Spleen (tissue), 11 donors: ENCODE results near the gene CXorf65. TPM values are rescaled to one million over a fixed set of nuclear protein-coding genes. Genes with fewer than 3 reads are reported as not detected.

Source experiments
- DNase-seq: peaks from one replicate; pipeline ENCODE4 v3.0.0-alpha.2; 2020
- H3K27ac ChIP-seq, 8 donors: fragments of 200-600 bp; sonication (generic) in 7 of 8; 1 replicate in 4 of 8; 2 replicates in 4 of 8; pipeline versions ENCODE4 v1.5.0 to v1.8.0; 2016 to 2021; ENCODE audit warnings: inconsistent platforms in 4 of 8, mild to moderate bottlenecking in 4 of 8, moderate library complexity in 1 of 8
- H3K27me3 ChIP-seq, 7 donors: fragments of 200-600 bp; sonication (generic) in 6 of 7; replicated peaks in 1 of 7; 1 replicate in 4 of 7; 2 replicates in 3 of 7; pipeline versions ENCODE4 v1.5.0 to v1.8.0; 2016 to 2021; ENCODE audit warnings: inconsistent platforms in 3 of 7, mild to moderate bottlenecking in 1 of 7
- H3K36me3 ChIP-seq, 6 donors: fragments of 200-600 bp; sonication (generic) in 5 of 6; 1 replicate in 4 of 6; 2 replicates in 2 of 6; pipeline versions ENCODE4 v1.5.0 to v1.8.0; 2016 to 2021; ENCODE audit warnings: inconsistent platforms in 2 of 6
- H3K4me1 ChIP-seq, 6 donors: fragments of 200-600 bp; sonication (generic) in 5 of 6; 1 replicate in 3 of 6; 2 replicates in 3 of 6; pipeline versions ENCODE4 v1.5.0 to v1.8.0; 2016 to 2021; ENCODE audit warnings: inconsistent platforms in 3 of 6
- H3K4me3 ChIP-seq, 8 donors: fragments of 200-600 bp; sonication (generic) in 7 of 8; 1 replicate in 4 of 8; 2 replicates in 4 of 8; pipeline versions ENCODE4 v1.5.0 to v1.8.0; 2016 to 2021; ENCODE audit warnings: inconsistent platforms in 4 of 8, mild to moderate bottlenecking in 4 of 8, moderate library complexity in 2 of 8
- H3K9me3 ChIP-seq, 8 donors: fragments of 200-600 bp; sonication (generic) in 7 of 8; 1 replicate in 4 of 8; 2 replicates in 4 of 8; pipeline versions ENCODE4 v1.5.0 to v1.8.0; 2016 to 2021; ENCODE audit warnings: inconsistent platforms in 4 of 8
- CTCF ChIP-seq, 11 experiments: fragments of 200-600 bp in 7 of 11; fragments of 450-650 bp in 4 of 11; sonication (generic) in 4 of 11; IDR thresholded peaks in 8 of 11; conservative IDR thresholded peaks in 3 of 11; 1 replicate in 7 of 11; 2 replicates in 4 of 11; pipeline versions ENCODE4 v1.4.0 to v1.8.0; 2016 to 2021; ENCODE audit warnings: antibody characterized with exemption in 11 of 11, inconsistent platforms in 4 of 11, mild to moderate bottlenecking in 1 of 11
- POLR2A ChIP-seq, 3 donors: fragments of 450-650 bp; IDR thresholded peaks; one replicate each; pipeline ENCODE4 v1.5.1; 2017; ENCODE audit warnings: antibody characterized with exemption in 3 of 3, mild to moderate bottlenecking in 1 of 3
- POLR2AphosphoS5 ChIP-seq, 3 donors: sonication (generic); formaldehyde crosslinking; IDR thresholded peaks; one replicate each; pipeline ENCODE4 v1.5.1; 2017; ENCODE audit warnings: antibody characterized with exemption in 3 of 3
- WGBS, 5 donors: extraction: QIAGEN DNeasy Blood & Tissue Kit in 3 of 5; methylation state at CpG; one replicate each; pipeline versions ENCODE4 v1.1.5 to v1.1.7; 2013 to 2018; 5-methylcytosine and 5-hydroxymethylcytosine counted together
- intact Hi-C: fragments of 100-400 bp; cut with DNase I; formaldehyde crosslinking; loops from one replicate; pipeline ENCODE4 v1.15.0; 2023; ENCODE audit warnings: low total_unique reads
- polyA plus RNA-seq, 3 donors: library from polyadenylated mRNA; stranded (reverse); fragments of 200-250 nt; gene quantifications; one replicate each; pipeline ENCODE4 v1.2.1, GENCODE V29; 2013
- small RNA-seq, 4 donors: library from RNA; depleted of rRNA; stranded (forward); fragments of <200 nt; gene quantifications; one replicate each; pipeline ENCODE3, GENCODE V24; 2016
- total RNA-seq, 7 donors: library from RNA; depleted of rRNA in 3 of 7; stranded (reverse); fragments of >200 nt in 3 of 7; fragmentation: NEBNext Ultra II Directional in 4 of 7; extraction: Animal tissue kit (Norgen Biotek cat#: 25700) in 4 of 7; gene quantifications; one replicate each; pipeline versions ENCODE4 v1.1.0 to v1.2.1, GENCODE V29; 2016 to 2021
- donor health status: healthy with polysubstance abuse.
- donor health status: DM: no; HTN: no; CAD: no; lungs with moderate emphysema.
- donor health status: DM: no; HTN: no; CAD: no.
- donor health status: Bipolar disorder and iron deficiency.
- donor health status: healthy.
- donor health status: DM: no; HTN: no; CAD: no.
- donor health status: DM: yes; HTN: yes; CAD: no.

CXorf65 gene
- total and polyA plus RNA-seq, 10 donors: 1.7 to 27.2 (median 7.1) TPM

GRCh38 chrX:71057848-71058530 lies 48.6 kb downstream of the CXorf65 start:
- Histone ChIP-seq H3K9me3 (no peaks in the 10 kb centered on the region), H3K27me3 (no peaks in the 10 kb centered on the region), H3K4me1 (peaks cover 0 to 30% (median 3%) of the 10 kb centered on the region in 6 donors), H3K4me3 (no peak overlapping the region), H3K36me3 (peaks cover 0 to 48% (median 18%) of the 10 kb centered on the region in 6 donors), H3K27ac (peak overlapping the region in 3 of 8 donors; percentile 4 to 45 (median 23))
- TF ChIP-seq POLR2AphosphoS5 (IDR thresholded peaks at IDR 0.05): no peak
- no peak for TF ChIP-seq POLR2A (IDR thresholded peaks at IDR 0.05)
- no peak for TF ChIP-seq CTCF (IDR thresholded peaks at IDR 0.05 in 8 of 11, conservative IDR thresholded peaks at IDR 0.05 in 3 of 11)
- 57 to 81% (median 72%) methylated on average over 3 of the region's 3 CpGs for WGBS, 5 donors
- no peak for DNase-seq
- intact Hi-C loops: no loop called here

- no peak for TF ChIP-seq POLR2AphosphoS5 (IDR thresholded peaks at IDR 0.05)
- no peak for TF ChIP-seq POLR2A (IDR thresholded peaks at IDR 0.05)
- no peak for TF ChIP-seq CTCF (IDR thresholded peaks at IDR 0.05 in 8 of 11, conservative IDR thresholded peaks at IDR 0.05 in 3 of 11)
- peaks cover 0 to 30% (median 3%) of the 10 kb centered on the region in 6 donors for H3K4me1 ChIP-seq
- H3K36me3 ChIP-seq: peaks cover 0 to 37% (median 15%) of the 10 kb centered on the region in 6 donors
- intact Hi-C loops: no loop called here
- peak overlapping the region in 1 of 8 donors; percentile 45 for H3K27ac ChIP-seq
- H3K27me3 ChIP-seq: no peaks in the 10 kb centered on the region
- no peak for DNase-seq
- no peak overlapping the region for H3K4me3 ChIP-seq
- H3K9me3 ChIP-seq: no peaks in the 10 kb centered on the region
Observed at GRCh38 chrX:71056867-71057266, 49.7 kb downstream of the CXorf65 start.

Small RNAs within 50 kb of the gene (small RNA-seq; reads per million reads assigned to genes)
- 0 reads per million in 4 donors for gene CXorf65

Other genes starting within 250 kb of the CXorf65 start
- gene TEX11, start 198.0 kb downstream of the CXorf65 start, total RNA-seq: 1 to 10 TPM in 3 of 7 donors, under 1 TPM in 4; 0.25 to 1.9 (median 0.98) TPM
- under 1 TPM; 0.06 to 0.32 (median 0.20) TPM for gene TEX11, start 198.0 kb downstream of the CXorf65 start, polyA plus RNA-seq
- gene SLC7A3, start 175.6 kb downstream of the CXorf65 start, total RNA-seq: not detected
- under 1 TPM in 1 of 3 donors, not detected in 2; 0.06 TPM for gene SLC7A3, start 175.6 kb downstream of the CXorf65 start, polyA plus RNA-seq
- gene SNX12, start 38.4 kb downstream of the CXorf65 start, total RNA-seq: 10 to 100 TPM; 37.1 to 47.6 (median 41.0) TPM
- gene SNX12, start 38.4 kb downstream of the CXorf65 start, polyA plus RNA-seq: 10 to 100 TPM; 11.7 to 28.7 (median 14.0) TPM
- gene FOXO4, start 10.9 kb downstream of the CXorf65 start, total RNA-seq: 10 to 100 TPM; 19.1 to 50.9 (median 32.9) TPM
- gene FOXO4, start 10.9 kb downstream of the CXorf65 start, polyA plus RNA-seq: 10 to 100 TPM in 1 of 3 donors, 1 to 10 TPM in 2; 5.1 to 12.9 (median 5.8) TPM
- 100 to 1,000 TPM in 6 of 7 donors, 10 to 100 TPM in 1; 92.6 to 174 (median 127) TPM for gene IL2RG, start 4.8 kb upstream of the CXorf65 start, total RNA-seq
- 100 to 1,000 TPM in 2 of 3 donors, 10 to 100 TPM in 1; 89.8 to 155 (median 122) TPM for gene IL2RG, start 4.8 kb upstream of the CXorf65 start, polyA plus RNA-seq
- 100 to 1,000 TPM in 3 of 7 donors, 10 to 100 TPM in 4; 90.0 to 151 (median 98.7) TPM for gene MED12, start 11.9 kb upstream of the CXorf65 start, total RNA-seq
- 10 to 100 TPM in 1 of 3 donors, 1 to 10 TPM in 2; 5.2 to 15.6 (median 5.3) TPM for gene MED12, start 11.9 kb upstream of the CXorf65 start, polyA plus RNA-seq
- gene NLGN3, start 38.1 kb upstream of the CXorf65 start, total RNA-seq: 1 to 10 TPM in 4 of 7 donors, under 1 TPM in 3; 0.66 to 2.5 (median 1.2) TPM
- gene NLGN3, start 38.1 kb upstream of the CXorf65 start, polyA plus RNA-seq: under 1 TPM; 0.14 to 0.58 (median 0.48) TPM
- not detected for gene GJB1, start 116.5 kb upstream of the CXorf65 start, total RNA-seq
- gene GJB1, start 116.5 kb upstream of the CXorf65 start, polyA plus RNA-seq: not detected
- 10 to 100 TPM; 22.2 to 34.5 (median 23.3) TPM for gene ZMYM3, start 147.4 kb upstream of the CXorf65 start, total RNA-seq
- 10 to 100 TPM in 1 of 3 donors, 1 to 10 TPM in 2; 6.3 to 13.1 (median 8.7) TPM for gene ZMYM3, start 147.4 kb upstream of the CXorf65 start, polyA plus RNA-seq
- gene NONO, start 176.9 kb upstream of the CXorf65 start, total RNA-seq: 100 to 1,000 TPM; 218 to 249 (median 234) TPM
- 100 to 1,000 TPM; 101 to 128 (median 112) TPM for gene NONO, start 176.9 kb upstream of the CXorf65 start, polyA plus RNA-seq
- 1 to 10 TPM; 1.5 to 8.3 (median 3.1) TPM for gene ITGB1BP2, start 195.0 kb upstream of the CXorf65 start, total RNA-seq
- gene ITGB1BP2, start 195.0 kb upstream of the CXorf65 start, polyA plus RNA-seq: 1 to 10 TPM; 1.4 to 1.8 (median 1.7) TPM